ENCODE results near the gene APCDD1L.

Gene APCDD1L

DNA sequence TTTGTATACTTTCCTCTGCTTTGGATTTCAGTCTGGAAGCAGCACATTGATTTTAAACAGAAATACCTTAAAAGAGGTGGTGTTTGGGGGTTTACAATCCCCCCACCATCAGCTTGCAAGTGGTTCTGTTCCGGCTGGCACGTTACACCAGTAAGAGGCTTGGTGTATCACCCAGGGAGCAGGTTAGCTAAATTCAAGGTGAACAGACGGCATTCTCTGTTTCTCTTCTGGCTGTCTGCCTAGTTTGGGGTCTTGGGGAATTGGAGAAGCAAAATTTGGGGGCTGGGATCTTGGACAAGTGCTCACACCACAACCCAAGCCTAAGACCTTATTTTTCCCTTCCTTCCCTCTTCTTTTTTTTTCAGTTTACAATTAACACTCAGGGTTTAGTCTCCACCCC is 7.5 kb upstream of the APCDD1L start:
- DNase-seq (ENCODE audit: low spot score), result no peak

DNA sequence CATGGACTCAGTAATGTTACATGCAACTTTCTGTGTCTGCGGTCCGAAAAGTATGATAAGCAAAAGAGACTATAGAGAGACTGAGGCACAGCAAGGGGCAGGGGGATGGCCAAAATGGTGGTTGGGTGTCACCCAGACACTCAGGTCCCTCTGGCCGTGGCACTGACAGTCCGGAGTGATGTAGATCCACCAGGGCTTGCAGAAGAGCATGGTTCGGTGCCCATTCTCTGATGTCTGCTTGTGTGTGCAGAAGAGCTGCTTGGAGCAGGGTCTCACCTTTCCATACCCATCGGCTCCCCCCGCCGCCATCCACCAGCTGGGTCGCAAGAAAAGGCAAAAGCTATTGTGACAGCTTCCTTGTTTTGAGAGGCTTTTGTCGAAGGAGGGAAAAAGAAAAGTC is 6.6 kb upstream of the APCDD1L start:
- DNase-seq (ENCODE audit: low spot score), result no peak
- TF ChIP-seq, protein P1, sequence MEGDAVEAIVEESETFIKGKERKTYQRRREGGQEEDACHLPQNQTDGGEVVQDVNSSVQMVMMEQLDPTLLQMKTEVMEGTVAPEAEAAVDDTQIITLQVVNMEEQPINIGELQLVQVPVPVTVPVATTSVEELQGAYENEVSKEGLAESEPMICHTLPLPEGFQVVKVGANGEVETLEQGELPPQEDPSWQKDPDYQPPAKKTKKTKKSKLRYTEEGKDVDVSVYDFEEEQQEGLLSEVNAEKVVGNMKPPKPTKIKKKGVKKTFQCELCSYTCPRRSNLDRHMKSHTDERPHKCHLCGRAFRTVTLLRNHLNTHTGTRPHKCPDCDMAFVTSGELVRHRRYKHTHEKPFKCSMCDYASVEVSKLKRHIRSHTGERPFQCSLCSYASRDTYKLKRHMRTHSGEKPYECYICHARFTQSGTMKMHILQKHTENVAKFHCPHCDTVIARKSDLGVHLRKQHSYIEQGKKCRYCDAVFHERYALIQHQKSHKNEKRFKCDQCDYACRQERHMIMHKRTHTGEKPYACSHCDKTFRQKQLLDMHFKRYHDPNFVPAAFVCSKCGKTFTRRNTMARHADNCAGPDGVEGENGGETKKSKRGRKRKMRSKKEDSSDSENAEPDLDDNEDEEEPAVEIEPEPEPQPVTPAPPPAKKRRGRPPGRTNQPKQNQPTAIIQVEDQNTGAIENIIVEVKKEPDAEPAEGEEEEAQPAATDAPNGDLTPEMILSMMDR (IDR thresholded peaks at IDR 0.05; ENCODE audit: extremely low read depth, missing control alignments), result no peak

More for the DNA sequence above, 7.5 kb upstream of the APCDD1L start:
- TF ChIP-seq, protein P1 (IDR thresholded peaks at IDR 0.05; ENCODE audit: extremely low read depth, missing control alignments), result no peak

DNA sequence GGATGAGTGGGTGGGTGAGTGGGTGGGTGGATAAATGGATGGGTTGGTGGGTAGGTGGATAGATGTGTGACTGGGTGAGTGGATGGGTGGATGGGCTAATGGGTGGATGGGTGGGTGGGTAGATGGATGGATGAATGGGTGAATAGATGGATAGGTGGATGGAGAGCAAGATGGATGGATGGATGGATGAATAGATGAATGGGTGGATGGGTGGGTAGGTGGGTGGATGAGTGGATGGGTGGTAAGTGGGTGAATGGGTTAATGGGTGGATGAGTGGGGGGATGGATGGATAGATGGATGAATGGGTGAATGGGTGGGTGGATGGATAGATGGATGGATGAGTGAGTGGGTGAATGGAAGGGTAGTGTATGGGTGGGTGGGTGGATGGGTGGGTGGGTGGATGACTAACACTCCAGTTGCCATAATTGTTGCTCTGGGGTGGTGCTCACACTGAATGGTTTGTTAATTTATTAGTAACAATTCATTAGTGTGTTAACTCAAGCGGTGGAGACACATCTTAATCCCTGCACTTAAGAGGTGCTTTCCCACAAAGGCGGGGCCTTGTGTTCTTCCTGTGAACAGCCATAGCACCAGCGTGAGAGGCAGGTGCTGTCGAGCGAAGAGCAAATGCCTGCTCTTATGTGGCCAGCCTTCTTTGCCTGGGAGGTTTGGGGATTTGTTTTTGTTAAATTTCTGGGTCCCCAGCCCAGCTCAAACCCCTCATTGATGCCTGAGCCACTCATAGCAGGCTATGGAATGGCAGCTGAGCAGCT is 4.9 kb upstream of the APCDD1L start:
- no peak for DNase-seq (ENCODE audit: low spot score)
- TF ChIP-seq, protein P1 (IDR thresholded peaks at IDR 0.05; ENCODE audit: extremely low read depth, missing control alignments), result no peak

DNA sequence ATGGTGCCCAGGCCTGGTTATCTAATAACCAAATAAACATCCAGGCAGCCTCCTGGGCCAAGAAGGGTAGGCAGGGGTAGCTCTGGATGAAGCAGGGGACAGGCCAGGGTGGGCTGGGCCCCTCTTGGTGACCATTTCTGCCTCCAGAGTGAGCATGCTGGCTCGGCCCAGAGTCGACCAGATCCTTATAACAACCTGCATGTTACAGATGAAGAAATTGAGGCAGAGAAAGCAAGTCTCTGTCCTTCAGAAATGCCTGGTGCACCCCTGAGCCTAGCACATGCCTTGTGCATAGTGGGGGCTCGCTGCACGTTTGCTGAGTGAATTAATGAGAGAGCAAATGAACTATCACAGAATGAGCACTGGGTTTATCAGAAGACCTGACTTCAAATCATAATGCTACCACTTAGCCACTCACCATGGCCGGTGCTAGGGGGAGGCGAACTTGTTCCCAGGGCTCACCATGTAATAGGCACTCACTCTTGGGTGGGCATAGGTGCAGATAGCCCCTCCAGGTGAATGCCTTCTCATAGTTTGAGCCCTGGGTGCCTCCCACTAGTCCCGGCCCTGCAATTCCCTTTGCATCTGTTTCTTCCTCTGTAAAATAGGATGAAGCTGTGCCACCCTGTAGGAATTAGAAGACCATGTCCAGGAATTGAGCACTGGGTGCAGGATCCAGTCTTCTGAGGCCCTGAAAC is 3.8 kb upstream of the APCDD1L start:
- TF ChIP-seq, protein P1 (IDR thresholded peaks at IDR 0.05; ENCODE audit: extremely low read depth, missing control alignments), result no peak
- DNase-seq (ENCODE audit: low spot score), result no peak

DNA sequence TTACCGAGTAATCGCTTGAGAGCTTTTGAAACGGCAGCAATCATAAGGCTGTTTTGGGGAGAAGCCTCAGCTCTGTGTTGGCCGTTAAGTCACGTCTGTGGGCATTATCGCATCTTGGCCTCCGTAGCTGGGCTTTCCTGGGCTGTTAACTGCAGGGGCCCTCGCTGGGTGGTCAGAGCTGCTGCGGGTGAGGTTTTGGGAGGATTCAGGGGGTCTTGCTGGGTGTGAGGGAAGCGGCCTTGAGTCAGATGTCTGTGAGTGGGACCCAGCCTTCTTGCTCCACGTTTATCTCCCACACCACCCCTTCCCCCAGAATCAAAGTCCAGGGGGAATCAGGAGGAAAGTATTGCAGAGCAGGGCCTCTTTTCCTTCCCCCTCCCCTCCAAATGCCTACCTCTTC is 3.2 kb upstream of the APCDD1L start:
- DNase-seq (ENCODE audit: low spot score), result no peak
- TF ChIP-seq, protein P1 (IDR thresholded peaks at IDR 0.05; ENCODE audit: extremely low read depth, missing control alignments), result no peak

DNA sequence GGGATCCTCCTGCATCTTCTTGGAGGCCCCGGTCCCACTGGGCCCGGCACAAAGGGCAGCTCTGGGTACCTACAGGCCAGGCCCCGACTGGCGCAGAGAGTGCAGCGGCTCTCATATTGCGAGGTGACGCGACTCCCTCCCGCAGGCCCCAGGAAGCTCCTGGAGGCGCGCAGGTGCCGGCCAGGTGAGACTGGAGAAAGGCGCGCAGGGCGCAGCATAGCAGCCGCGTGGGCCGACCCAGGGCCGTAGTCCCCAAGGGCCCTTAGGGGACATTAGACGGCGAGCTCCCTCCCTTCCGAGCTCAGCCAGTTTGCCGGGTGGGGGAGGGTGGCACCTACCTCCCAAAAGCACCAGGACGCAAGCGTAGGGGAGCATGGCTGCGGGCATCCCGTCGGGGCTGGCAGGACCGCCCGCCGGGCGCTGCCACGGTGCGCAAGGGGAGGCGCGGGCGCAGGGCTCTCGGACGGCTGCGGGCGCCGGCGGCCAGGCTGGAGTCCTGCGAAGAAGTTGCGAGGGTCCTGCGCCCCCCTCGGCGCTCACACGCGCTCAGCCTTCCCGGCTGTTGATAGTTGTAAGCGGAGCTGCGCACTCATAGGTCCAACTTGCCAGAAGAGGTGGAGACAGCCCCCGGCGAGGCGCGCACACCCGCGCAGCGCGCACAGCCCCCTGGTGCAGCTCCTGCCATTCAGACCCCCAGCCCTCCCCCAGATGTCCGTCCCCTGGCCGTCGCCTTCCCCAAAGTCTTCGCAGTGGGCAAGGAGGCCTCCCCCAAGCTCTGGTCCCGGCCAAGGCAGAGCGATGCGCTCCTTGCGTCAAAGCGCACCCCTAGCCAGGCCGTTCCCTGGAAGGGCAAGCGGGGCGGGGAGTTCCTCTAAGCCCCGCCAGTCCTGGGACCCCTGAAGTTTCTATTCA is 622 bp downstream of the APCDD1L start:
- TF ChIP-seq, protein P1 (IDR thresholded peaks at IDR 0.05; ENCODE audit: extremely low read depth, missing control alignments), result no peak
- DNase-seq (ENCODE audit: low spot score), result no peak

Data from GM20000 (cell line).